ENCODE measurements around the gene EYS. TPM values are rescaled to one million over a fixed set of nuclear protein-coding genes. Genes with fewer than 3 reads are reported as not detected.

EYS gene
- total RNA-seq, 1 donor from 2014 or later, result not detected

- no peak for ATAC-seq
- Histone ChIP-seq H3K9me3 (no peaks in the 10 kb centered on the region), H3K27me3 (ENCODE audit: low read depth) (no peaks in the 10 kb centered on the region), H3K4me1 (no peaks in the 10 kb centered on the region), H3K27ac (no peak overlapping the region), H3K36me3 (peaks cover 89% of the 10 kb centered on the region), H3K4me3 (no peak overlapping the region)
- DNase-seq, result no peak
- intact Hi-C loops (cut with DNase I), result no loop called here
- no peak for TF ChIP-seq CTCF (IDR thresholded peaks at IDR 0.05)
Observed at GRCh38 chr6:63708631-63709030, 1998.4 kb downstream of the EYS start.

GRCh38 chr6:63706630-63707029 lies 2000.4 kb downstream of the EYS start:
- intact Hi-C loops (cut with DNase I), result no loop called here
- Histone ChIP-seq H3K4me1 (no peaks in the 10 kb centered on the region), H3K27ac (no peak overlapping the region), H3K36me3 (peaks cover 89% of the 10 kb centered on the region), H3K9me3 (no peaks in the 10 kb centered on the region), H3K4me3 (no peak overlapping the region), H3K27me3 (ENCODE audit: low read depth) (no peaks in the 10 kb centered on the region)
- ATAC-seq, result no peak
- no peak for TF ChIP-seq CTCF (IDR thresholded peaks at IDR 0.05)
- DNase-seq, result no peak

GRCh38 chr6:63705707-63706106 lies 2001.3 kb downstream of the EYS start:
- no peaks in the 10 kb centered on the region for H3K9me3 ChIP-seq
- no peaks in the 10 kb centered on the region for H3K4me1 ChIP-seq
- no peak overlapping the region for H3K4me3 ChIP-seq
- no peak for TF ChIP-seq CTCF (IDR thresholded peaks at IDR 0.05)
- intact Hi-C loops (cut with DNase I), result no loop called here
- DNase-seq, result no peak
- no peak overlapping the region for H3K27ac ChIP-seq
- H3K27me3 ChIP-seq (ENCODE audit: low read depth), result no peaks in the 10 kb centered on the region
- ATAC-seq, result no peak
- peaks cover 89% of the 10 kb centered on the region for H3K36me3 ChIP-seq

GRCh38 chr6:63690221-63690620 lies 2016.8 kb downstream of the EYS start:
- Histone ChIP-seq H3K4me3 (no peak overlapping the region), H3K4me1 (peaks cover 13% of the 10 kb centered on the region), H3K9me3 (no peaks in the 10 kb centered on the region), H3K27me3 (ENCODE audit: low read depth) (no peaks in the 10 kb centered on the region), H3K27ac (no peak overlapping the region), H3K36me3 (peaks cover 26% of the 10 kb centered on the region)
- no peak for TF ChIP-seq CTCF (IDR thresholded peaks at IDR 0.05)
- intact Hi-C loops (cut with DNase I), result no loop called here
- DNase-seq (no peak), ATAC-seq (no peak)

- TF ChIP-seq CTCF (IDR thresholded peaks at IDR 0.05), result no peak
- Histone ChIP-seq H3K27ac (no peak overlapping the region), H3K27me3 (ENCODE audit: low read depth) (no peaks in the 10 kb centered on the region), H3K4me3 (no peak overlapping the region), H3K36me3 (peaks cover 26% of the 10 kb centered on the region), H3K9me3 (no peaks in the 10 kb centered on the region), H3K4me1 (peaks cover 13% of the 10 kb centered on the region)
- no peak for ATAC-seq
- intact Hi-C loops (cut with DNase I), result no loop called here
- DNase-seq, result no peak
Observed at GRCh38 chr6:63689421-63689820, 2017.6 kb downstream of the EYS start.
